ENCODE results near the gene PITX2. TPM values are rescaled to one million over a fixed set of nuclear protein-coding genes. Genes with fewer than 3 reads are reported as not detected.

PITX2 gene
- total RNA-seq, 1 experiment from 2014 or later = 0.77 TPM

DNA sequence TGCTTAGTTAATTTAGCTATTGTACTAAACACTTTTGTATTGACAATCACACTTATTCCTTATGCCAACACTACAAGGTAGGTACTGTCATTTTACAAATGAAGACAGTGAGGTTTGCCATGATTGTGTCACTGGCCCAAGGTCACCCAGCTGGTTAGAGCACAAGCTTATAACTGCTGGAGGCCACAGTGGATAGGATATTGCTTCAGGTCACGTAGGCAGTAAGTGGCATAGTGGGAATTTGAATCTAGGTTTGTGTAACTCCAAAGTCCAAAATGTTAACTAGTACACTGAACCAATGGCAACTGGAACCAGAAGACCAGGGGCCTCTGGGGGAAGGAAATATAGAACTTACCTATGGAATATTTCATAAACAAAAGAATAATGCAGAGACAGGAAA lies 21.1 kb upstream of the PITX2 start:
- H3K9me3 Mint-ChIP-seq (ENCODE audit: unreplicated experiment) = no peaks in the 10 kb centered on the region
- no TSS peak for BruUV-seq (replicated peaks)
- POLR2A ChIA-PET = interaction anchor here (0.7 to 1.0 kb wide), 2 partner anchors 9 to 188 kb away, joined by 4 read pairs; no protein-coding TSS in a partner anchor
- no peak for DNase-seq (ENCODE audit: unreplicated experiment)
- H3K4me3 Mint-ChIP-seq (ENCODE audit: unreplicated experiment) = no peak overlapping the region
- TF ChIP-seq, protein P1, sequence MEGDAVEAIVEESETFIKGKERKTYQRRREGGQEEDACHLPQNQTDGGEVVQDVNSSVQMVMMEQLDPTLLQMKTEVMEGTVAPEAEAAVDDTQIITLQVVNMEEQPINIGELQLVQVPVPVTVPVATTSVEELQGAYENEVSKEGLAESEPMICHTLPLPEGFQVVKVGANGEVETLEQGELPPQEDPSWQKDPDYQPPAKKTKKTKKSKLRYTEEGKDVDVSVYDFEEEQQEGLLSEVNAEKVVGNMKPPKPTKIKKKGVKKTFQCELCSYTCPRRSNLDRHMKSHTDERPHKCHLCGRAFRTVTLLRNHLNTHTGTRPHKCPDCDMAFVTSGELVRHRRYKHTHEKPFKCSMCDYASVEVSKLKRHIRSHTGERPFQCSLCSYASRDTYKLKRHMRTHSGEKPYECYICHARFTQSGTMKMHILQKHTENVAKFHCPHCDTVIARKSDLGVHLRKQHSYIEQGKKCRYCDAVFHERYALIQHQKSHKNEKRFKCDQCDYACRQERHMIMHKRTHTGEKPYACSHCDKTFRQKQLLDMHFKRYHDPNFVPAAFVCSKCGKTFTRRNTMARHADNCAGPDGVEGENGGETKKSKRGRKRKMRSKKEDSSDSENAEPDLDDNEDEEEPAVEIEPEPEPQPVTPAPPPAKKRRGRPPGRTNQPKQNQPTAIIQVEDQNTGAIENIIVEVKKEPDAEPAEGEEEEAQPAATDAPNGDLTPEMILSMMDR (IDR thresholded peaks at IDR 0.05; ENCODE audit: unreplicated experiment) = no peak
- no peaks in the 10 kb centered on the region for H3K4me1 Mint-ChIP-seq (ENCODE audit: insufficient read depth, unreplicated experiment)
- peaks cover 82% of the 10 kb centered on the region for H3K27me3 Mint-ChIP-seq (ENCODE audit: insufficient read depth, unreplicated experiment)
- CTCF ChIA-PET = interaction anchor here (0.6 kb wide), 1 partner anchor 576 kb away, joined by 3 read pairs; no protein-coding TSS in a partner anchor
- H3K27ac Mint-ChIP-seq (ENCODE audit: low read depth, unreplicated experiment) = no peak overlapping the region
- intact Hi-C loops (cut with micrococcal nuclease) = no loop called here
- H3K36me3 Mint-ChIP-seq (ENCODE audit: insufficient read depth, unreplicated experiment) = no peaks in the 10 kb centered on the region

DNA sequence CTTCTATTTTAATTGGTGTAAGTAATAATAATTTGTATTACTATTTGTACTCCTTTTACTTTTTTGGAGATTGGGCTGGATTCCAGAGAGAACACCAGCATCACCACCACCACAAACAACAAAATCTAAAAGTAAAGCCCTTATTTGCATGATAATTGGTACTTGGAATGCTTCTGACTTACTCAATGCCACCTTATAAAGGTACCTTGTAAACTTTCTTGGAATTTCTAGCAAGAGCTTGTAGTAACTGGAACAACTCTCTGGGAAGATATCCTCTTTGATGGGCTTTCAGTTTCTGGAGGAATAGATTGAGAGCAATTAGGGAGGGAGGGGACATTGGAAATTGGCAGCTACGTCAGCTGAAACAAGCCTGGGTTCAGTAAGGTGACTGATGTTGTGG lies 20.2 kb upstream of the PITX2 start:
- TF ChIP-seq, protein P1 (IDR thresholded peaks at IDR 0.05; ENCODE audit: unreplicated experiment) = no peak
- H3K27me3 Mint-ChIP-seq (ENCODE audit: insufficient read depth, unreplicated experiment) = peaks cover 86% of the 10 kb centered on the region
- H3K27ac Mint-ChIP-seq (ENCODE audit: low read depth, unreplicated experiment) = no peak overlapping the region
- no TSS peak for BruUV-seq (replicated peaks)
- no peak overlapping the region for H3K4me3 Mint-ChIP-seq (ENCODE audit: unreplicated experiment)
- intact Hi-C loops (cut with micrococcal nuclease) = no loop called here
- no peak for DNase-seq (ENCODE audit: unreplicated experiment)
- H3K4me1 Mint-ChIP-seq (ENCODE audit: insufficient read depth, unreplicated experiment) = no peaks in the 10 kb centered on the region
- H3K9me3 Mint-ChIP-seq (ENCODE audit: unreplicated experiment) = no peaks in the 10 kb centered on the region
- H3K36me3 Mint-ChIP-seq (ENCODE audit: insufficient read depth, unreplicated experiment) = no peaks in the 10 kb centered on the region
- POLR2A ChIA-PET = interaction anchor here (1.0 kb wide), 1 partner anchor 10 kb away, joined by 4 read pairs; no protein-coding TSS in a partner anchor
- CTCF ChIA-PET = no interaction called here

DNA sequence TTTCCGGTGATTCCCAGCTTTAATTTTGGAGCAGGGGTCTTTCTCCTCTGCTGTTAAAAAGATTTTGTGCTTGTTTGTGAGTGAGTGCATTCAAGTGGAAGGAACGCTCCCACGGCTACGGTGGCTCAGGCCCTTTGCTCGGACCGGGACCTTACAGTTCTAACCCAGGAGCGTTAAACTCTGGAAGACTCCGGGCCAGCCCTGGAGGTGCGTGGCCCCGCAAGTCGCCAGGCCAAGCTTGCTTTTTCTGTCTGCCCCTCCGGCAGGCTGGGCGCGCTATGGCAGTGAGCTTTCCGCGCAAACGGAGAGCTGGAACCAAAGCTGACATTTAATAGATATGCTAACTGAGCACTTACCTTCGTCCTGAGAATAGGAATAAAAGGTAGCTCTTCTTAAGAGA lies 18.3 kb upstream of the PITX2 start:
- Mint-ChIP-seq H3K27me3 (ENCODE audit: insufficient read depth, unreplicated experiment) (peaks cover 81% of the 10 kb centered on the region), H3K4me1 (ENCODE audit: insufficient read depth, unreplicated experiment) (peaks cover 6% of the 10 kb centered on the region), H3K4me3 (ENCODE audit: unreplicated experiment) (no peak overlapping the region), H3K27ac (ENCODE audit: low read depth, unreplicated experiment) (no peak overlapping the region), H3K9me3 (ENCODE audit: unreplicated experiment) (peaks cover 9% of the 10 kb centered on the region), H3K36me3 (ENCODE audit: insufficient read depth, unreplicated experiment) (no peaks in the 10 kb centered on the region)
- no TSS peak for BruUV-seq (replicated peaks)
- POLR2A ChIA-PET = no interaction called here
- TF ChIP-seq, protein P1 (IDR thresholded peaks at IDR 0.05; ENCODE audit: unreplicated experiment) = no peak
- DNase-seq (ENCODE audit: unreplicated experiment) = no peak
- CTCF ChIA-PET = no interaction called here
- intact Hi-C loops (cut with micrococcal nuclease) = no loop called here

DNA sequence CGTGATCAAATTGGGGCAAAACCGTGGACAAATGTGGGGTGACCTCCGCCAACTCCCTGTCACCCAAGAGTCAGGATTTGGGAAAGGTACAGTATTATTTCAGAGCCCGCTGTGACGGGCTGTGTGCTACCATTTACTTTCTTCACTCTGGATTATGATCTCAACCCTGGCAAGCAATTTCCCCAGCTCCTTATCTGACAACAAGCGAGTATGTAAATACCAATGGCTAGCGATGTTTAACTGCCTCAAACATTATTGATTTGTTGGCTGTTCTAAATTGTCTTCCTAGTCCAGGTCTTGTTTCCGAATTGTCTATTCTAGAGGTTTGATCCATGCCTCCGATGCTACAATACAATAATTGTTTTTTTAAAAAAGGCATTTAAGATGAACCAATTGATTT lies 17.7 kb upstream of the PITX2 start:
- DNase-seq (ENCODE audit: unreplicated experiment) = no peak
- intact Hi-C loops (cut with micrococcal nuclease) = no loop called here
- Mint-ChIP-seq H3K27ac (ENCODE audit: low read depth, unreplicated experiment) (no peak overlapping the region), H3K4me1 (ENCODE audit: insufficient read depth, unreplicated experiment) (peaks cover 6% of the 10 kb centered on the region), H3K36me3 (ENCODE audit: insufficient read depth, unreplicated experiment) (no peaks in the 10 kb centered on the region), H3K9me3 (ENCODE audit: unreplicated experiment) (peaks cover 9% of the 10 kb centered on the region), H3K27me3 (ENCODE audit: insufficient read depth, unreplicated experiment) (peaks cover 75% of the 10 kb centered on the region), H3K4me3 (ENCODE audit: unreplicated experiment) (no peak overlapping the region)
- ChIA-PET POLR2A (interaction anchor here (0.6 kb wide), 1 partner anchor 773 kb away, joined by 4 read pairs; no protein-coding TSS in a partner anchor), CTCF (interaction anchor here (0.6 to 1.0 kb wide), 2 partner anchors 88 to 496 kb away, joined by 3 read pairs; no protein-coding TSS in a partner anchor)
- BruUV-seq (replicated peaks) = no TSS peak
- TF ChIP-seq, protein P1 (IDR thresholded peaks at IDR 0.05; ENCODE audit: unreplicated experiment) = no peak

All from MCF 10A (cell line).